OCI-LY7 (cell line): Measurements from ENCODE around the gene TP63.

Source experiments
- CTCF ChIP-seq: fragments of 200-600 bp; sonication (generic); conservative IDR thresholded peaks from 2 replicates; pipeline ENCODE4 v1.5.1; 2014; ENCODE audit warnings: mild to moderate bottlenecking, antibody characterized with exemption, low read length, moderate library complexity, mixed read lengths
- EZH2phosphoT487 ChIP-seq: fragments of 200-600 bp; sonication (generic); IDR thresholded peaks from 2 replicates; pipeline ENCODE4 v1.6.1; 2018; ENCODE audit warnings: low read depth, borderline replicate concordance, mild to moderate bottlenecking, mixed run types, antibody characterized with exemption, low read length, moderate library complexity, mixed read lengths

GRCh38 chr3:189869165-189869564, 238.0 kb downstream of the TP63 start:
- TF ChIP-seq CTCF (no peak), EZH2phosphoT487 (no peak)
